GM21825 (cell line): ENCODE results near the gene NFIX.

Experiments
- ATAC-seq: cut with Tn5 transposase; IDR thresholded peaks from one replicate; pipeline ENCODE4 v1.9.1; 2021; ENCODE audit warnings: mild to moderate bottlenecking, moderate library complexity; ENCODE audit not compliant: unreplicated experiment

Gene NFIX

DNA sequence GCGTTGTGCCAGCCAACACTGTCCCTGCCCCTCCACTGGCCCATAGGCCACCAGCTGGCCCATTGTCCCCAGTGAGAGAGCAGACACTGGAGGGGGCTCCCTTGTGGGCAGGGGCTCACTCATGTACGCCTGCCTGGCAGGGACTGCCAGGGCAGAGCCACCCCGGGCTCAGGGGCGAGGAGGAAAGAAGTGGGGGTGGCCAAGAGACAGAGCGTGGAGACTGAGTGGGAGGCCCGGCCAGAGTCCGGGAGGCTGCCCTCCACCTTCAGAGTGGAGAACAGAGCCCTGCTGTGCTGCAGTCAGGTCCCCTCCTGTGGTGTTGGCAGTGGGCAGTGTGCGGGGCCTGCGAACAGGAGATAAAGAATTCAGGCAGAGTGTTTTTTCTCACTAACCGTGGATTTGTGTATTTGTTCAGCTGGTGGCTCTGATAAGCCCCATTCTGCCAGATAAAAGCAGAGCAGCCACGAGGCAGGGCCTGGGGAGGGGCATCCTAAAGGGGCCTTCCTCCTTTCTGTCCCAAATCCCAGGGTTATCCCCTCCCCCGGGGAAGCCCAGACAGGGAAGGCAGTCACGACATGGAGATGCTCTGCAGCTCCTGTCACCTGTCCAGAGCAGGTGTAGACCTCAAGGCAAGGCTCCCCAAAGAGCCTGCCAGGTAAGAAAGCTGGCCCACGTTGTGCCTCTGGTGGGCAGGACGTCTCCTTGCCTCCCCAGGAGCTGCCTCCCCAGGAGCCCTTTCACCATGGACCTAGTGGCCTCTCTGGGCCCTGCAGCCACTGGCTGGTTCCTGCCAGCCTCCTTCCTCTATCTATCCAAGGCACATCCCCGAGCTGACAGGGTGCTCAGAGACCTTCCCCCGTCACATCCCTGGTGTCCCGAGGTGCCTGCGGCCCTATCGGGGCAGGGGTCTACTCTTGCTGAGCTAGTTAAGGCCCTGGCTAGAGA is 74.4 kb downstream of the NFIX start:
- no peak for ATAC-seq

DNA sequence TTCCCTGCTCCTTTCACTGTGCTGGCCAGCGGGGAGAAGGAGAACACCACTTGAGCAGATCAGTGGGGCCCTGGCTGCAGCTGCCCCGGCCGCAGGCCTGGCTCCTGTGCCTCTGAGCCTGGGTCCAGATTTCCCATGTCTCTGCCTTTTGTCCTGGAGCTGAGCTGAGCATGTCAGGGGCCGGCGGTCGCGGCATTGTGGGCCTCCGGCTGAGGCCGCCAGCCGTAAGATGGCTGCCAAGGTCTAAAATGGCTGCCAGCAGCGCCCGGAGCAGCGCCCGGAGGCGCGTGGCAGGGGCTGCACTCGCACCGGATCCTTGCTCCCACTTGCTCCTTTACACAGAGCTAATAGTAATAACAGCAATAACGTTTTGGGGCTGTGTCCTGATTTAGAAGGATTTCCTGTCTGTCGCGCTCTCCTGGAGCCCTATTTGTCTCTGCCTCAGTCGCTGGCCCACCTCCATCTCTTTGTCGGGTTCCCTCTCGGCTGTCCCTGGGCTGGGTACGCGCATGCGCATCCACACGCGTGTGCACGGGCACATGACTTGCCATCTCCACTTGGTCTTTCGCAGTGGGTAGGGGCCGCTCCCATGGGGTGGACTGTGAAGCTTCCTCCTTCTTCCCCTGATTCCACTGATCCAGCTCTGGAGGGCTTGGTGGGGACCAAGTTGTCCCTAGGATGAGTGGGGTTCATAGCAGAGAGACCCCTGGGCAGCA is 75.3 kb downstream of the NFIX start:
- no peak for ATAC-seq

- ATAC-seq: no peak
Measured at GRCh38 chr19:13071444-13072187, 76.3 kb downstream of the NFIX start.

DNA sequence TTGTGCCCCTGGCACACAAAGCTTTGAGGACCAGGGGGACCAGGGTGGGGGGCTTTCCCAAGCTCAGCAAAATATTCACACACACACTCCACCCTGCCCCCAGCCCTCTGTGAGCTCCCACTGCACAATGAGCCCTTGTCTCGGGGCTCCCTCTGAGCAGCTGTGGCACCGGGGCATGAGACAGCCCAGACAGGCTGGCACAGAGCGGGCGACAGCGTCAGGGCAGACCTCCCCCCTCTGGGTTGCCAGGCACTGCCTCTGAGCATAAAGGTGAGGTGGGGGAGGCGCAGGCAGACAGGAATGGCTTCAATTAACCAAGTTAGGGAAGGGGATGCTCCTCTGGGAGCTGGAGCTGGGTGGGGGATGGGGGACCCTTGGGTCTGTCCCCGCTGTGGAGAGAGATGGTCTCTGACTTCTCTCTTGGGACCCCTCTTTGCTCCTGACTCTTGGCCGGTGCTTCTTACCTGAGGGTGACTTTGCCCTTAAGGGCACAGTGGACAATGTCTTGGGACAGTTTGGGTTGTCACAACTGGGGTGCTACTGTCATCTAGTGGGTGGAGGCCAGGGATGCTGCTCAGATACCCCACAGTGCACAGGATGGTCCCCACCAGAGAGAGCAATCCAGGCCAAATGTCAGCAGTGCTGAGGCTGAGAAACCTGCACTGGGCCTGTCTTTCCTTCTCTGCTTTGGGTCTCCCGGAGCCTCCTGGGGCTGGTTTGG is 77.1 kb downstream of the NFIX start:
- no peak for ATAC-seq

DNA sequence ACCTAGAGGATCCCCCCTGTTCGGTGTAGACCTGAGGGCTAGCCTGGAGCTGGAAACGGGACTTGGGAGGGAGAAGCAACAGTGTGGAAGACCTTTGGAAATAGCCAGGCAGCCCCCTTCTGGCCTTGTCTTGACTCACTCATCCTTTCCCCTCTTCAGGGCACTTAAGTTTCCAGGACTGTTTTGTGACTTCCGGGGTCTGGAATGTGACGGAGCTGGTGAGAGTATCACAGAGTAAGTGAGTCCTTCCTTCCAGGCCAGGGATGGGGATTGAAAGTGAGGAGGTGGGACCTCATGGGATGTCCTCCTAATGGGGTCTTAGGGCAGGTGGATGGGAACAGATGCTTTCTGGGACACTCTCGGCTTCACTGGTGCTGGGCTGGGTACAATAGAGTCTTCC is 78.0 kb downstream of the NFIX start:
- no peak for ATAC-seq

- no peak for ATAC-seq
Measured at GRCh38 chr19:13074378-13074777, 79.1 kb downstream of the NFIX start.

- no peak for ATAC-seq
Measured at GRCh38 chr19:13076320-13076719, 81.0 kb downstream of the NFIX start.

DNA sequence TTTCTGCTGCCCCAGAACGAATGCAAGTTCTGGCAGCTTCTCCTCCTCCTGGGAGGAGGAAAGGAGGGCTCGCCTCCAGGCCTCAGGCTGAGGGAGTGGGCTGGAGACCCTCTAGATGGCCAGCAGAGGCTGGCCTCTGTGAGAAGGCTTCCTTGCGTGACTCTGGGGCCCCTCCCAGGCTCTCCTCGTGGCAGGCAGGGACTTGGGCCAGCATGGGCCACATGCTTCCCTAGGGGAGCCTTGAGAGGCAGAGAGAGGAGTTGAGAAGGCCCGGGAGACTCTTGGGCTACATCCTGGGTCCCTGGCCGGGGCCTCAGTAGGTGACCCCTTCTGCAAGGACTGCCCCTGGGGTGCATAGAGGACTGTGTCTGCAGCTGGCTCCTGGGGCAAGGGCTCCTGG is 81.5 kb downstream of the NFIX start:
- ATAC-seq: no peak

DNA sequence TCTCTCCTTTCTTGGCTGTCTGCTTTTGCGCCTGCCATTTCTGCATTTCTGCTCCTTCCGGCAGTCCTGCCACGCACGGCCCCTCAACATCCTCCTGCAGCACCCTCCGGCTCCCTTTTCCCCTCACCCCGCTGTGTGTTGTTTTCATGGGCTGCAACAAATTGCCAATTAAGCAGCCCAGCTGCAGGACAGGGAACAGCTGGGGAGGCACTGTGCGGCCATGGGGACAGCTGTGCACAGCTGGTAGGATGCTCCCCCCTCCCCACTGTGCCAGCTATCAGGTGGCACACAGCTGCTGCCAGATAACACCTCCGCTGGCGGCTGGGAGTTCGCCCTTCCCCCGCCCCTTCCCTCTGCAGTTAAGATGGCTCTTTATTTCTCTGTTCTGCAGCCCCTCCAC is 82.0 kb downstream of the NFIX start:
- ATAC-seq: no peak

GRCh38 chr19:13078381-13078780 is 83.1 kb downstream of the NFIX start:
- ATAC-seq: no peak

GRCh38 chr19:13078897-13079541 is 83.7 kb downstream of the NFIX start:
- no peak for ATAC-seq

GRCh38 chr19:13079542-13079986 is 84.3 kb downstream of the NFIX start:
- no peak for ATAC-seq

DNA sequence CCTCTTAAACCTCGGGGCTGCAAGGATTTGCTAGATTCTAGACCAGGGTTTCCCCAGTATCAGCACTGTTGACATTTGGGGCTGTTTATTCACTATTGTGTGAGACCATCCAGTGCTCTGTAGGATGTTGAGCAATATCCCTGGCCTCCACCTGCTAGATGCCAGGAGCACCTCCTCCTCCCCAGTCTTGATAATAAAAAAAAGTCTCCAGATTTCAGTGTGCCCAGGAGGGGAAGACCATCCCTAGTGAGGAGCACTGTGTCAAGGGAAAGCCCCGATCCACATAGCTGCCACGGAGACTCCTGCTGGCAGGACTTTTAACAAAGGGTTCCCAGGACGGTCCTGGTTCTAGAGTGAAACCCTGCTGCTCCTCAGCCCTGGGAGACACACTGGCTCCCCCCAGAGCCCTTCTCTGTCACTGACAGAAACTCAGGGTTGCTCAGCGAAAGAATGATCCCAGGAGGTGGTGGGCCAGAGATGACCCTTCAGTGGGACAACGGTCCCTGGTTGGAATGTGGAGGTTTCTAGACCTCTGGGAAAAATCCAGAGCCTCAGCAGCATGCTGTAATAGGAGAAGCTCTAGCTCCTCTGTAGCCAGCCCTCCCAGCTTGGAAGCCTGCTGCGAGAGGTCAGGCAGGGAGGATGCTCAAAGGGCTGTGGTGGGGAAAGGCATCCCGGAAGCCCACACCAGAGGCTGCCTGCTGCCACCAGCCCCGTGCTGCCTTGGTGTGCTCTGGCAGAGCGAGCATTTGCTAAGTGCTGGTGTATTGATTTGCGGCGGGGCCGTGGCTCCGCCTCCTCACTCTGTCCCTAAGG is 87.1 kb downstream of the NFIX start:
- ATAC-seq: no peak

DNA sequence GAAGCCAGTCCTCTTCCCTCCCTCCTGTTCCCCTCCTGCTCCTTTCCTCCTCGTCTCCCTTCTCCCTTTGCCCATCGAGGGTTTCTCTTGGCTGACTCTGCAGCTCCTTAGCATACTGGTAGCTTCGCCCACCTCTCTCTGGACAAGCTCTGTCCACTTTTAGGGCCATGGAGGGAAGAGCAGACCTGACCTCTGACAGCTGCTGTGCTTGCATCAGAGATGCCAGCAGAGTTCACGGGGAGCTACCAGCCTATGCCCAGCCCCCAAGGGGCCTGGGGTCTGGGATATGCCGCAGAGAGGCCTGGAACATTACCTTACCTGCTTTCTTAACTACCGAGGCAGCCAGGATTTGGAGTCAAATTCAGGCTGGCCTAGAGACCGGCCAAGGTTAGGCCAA is 87.7 kb downstream of the NFIX start:
- no peak for ATAC-seq

DNA sequence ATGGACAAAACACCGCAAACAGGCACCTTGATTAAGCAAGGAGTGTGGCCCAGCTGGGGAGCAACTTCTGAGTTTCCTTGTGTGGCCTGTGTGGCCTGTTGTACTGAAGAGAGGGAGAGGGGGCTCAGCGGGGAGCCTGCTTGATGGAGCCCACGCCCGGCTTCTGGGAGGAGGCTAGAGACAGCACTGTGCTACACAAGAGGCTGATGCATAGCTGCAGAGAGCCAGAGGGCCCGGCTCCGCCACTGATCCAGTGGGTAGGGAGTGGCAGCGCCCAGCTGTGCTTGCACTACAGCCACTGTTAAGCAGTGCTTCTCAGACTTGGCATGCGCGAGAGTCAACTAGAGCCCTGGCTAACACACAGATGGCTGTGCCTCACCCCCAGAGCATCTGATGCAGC is 88.4 kb downstream of the NFIX start:
- ATAC-seq: no peak

GRCh38 chr19:13085666-13086065 is 90.4 kb downstream of the NFIX start:
- no peak for ATAC-seq

- ATAC-seq: no peak
Measured at GRCh38 chr19:13086341-13086740, 91.1 kb downstream of the NFIX start.

DNA sequence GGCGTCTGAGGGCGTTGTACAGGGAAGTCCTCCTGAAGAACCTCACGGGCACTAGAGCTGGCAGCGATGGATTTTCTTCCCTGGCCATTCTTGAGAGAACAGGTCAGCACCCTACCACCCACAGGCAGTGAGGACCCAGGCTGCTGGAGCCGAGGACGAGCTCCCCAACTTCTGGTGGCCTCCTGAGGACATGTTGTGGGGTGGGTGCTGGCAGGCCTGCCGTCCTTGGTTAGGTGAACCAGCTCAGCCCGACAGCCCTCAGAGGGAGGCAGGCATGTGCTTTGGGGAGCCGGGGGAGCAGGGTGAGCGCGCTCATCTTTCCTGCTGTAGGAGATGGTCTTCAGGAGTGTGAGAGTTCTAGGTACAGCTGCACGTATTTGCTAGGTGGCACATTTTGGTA is 92.0 kb downstream of the NFIX start:
- no peak for ATAC-seq

DNA sequence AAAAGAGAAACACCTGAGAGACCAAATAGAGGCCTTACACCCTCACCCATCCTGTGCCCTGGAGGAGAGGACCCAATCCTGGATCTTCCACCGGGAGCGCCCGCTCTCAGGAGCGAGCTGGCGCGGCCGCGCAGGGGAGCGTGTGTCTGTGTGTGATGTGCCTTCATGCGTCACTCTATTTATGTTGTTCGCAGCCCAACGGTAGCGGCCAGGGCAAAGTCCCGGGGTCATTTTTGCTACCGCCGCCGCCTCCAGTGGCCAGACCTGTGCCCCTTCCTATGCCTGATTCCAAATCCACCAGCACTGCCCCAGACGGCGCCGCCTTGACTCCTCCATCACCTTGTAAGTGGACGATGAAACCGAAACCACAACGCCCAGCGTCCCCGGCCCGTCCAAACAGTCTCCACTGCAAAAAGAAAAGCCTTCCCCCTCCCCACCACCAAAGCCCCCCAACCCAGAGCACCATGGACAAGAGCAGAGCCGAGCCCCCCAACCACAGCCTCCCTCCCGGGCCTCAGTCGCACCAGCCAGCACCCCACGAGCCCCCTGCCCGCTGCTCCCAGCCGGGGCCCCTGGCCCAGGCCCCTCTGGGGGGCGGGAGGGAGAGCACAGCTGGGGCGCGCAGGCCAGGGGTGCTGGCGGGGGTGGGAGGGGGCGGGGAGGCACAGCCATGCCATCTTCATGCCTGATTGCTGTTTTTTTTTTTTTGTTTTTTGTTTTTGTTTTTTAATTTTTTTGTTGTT is 92.7 kb downstream of the NFIX start:
- no peak for ATAC-seq
